A549 (cell line): Measurements from ENCODE around the gene APMAP.

Experiments
- CHD4 ChIP-seq: fragments of 200-600 bp; sonication (generic); IDR thresholded peaks from 2 replicates; pipeline ENCODE4 v1.6.1; 2016; ENCODE audit warnings: antibody characterized with exemption, mild to moderate bottlenecking, borderline replicate concordance
- CTCF ChIP-seq: fragments of >200 bp; sonication (Bioruptor Twin); formaldehyde crosslinking; IDR thresholded peaks from 3 replicates; pipeline ENCODE4 v1.5.1; 2016
- JUN ChIP-seq, 2 experiments: fragments of >200 bp; sonication (Bioruptor Twin); formaldehyde crosslinking; IDR thresholded peaks; 2 replicates in 1 of 2; 3 replicates in 1 of 2; pipeline ENCODE4 v1.6.1; 2016 to 2017
- JUNB ChIP-seq: fragments of >200 bp; sonication (Bioruptor Twin); formaldehyde crosslinking; IDR thresholded peaks from 2 replicates; pipeline ENCODE4 v1.6.1; 2016
- MAX ChIP-seq: IDR thresholded peaks from 2 replicates; pipeline ENCODE4 v1.6.1; 2012
- MYC ChIP-seq: IDR thresholded peaks from 2 replicates; pipeline ENCODE4 v1.6.1; 2012; ENCODE audit warnings: mild to moderate bottlenecking, inconsistent platforms, low read length, improper control_type of control experiment, borderline replicate concordance
- PBX3 ChIP-seq: IDR thresholded peaks from 2 replicates; pipeline ENCODE4 v1.6.1; 2012
- POLR2A ChIP-seq: IDR thresholded peaks from 2 replicates; pipeline ENCODE4 v1.6.1; 2012; ENCODE audit warnings: mild to moderate bottlenecking, low read length
- REST ChIP-seq: fragments of 200-600 bp; sonication (generic); IDR thresholded peaks from 2 replicates; pipeline ENCODE4 v1.6.1; 2016; ENCODE audit warnings: antibody characterized with exemption, mild to moderate bottlenecking, moderate library complexity
- TP53 ChIP-seq: fragments of 250-450 bp; sonication (Bioruptor Pico); IDR thresholded peaks from 2 replicates; pipeline ENCODE4 v1.5.0; 2021; ENCODE audit warnings: mild to moderate bottlenecking, moderate library complexity
- USF2 ChIP-seq: fragments of 450-650 bp; IDR thresholded peaks from 2 replicates; pipeline ENCODE4 v1.6.1; 2014; ENCODE audit warnings: antibody characterized with exemption
- ZC3H11A ChIP-seq: fragments of 450-650 bp; IDR thresholded peaks from 2 replicates; pipeline ENCODE4 v1.6.1; 2014; ENCODE audit warnings: antibody characterized with exemption, mild to moderate bottlenecking

- TF ChIP-seq POLR2A (no peak), CTCF (no peak), MYC (no peak), ZC3H11A (no peak), JUNB (no peak), USF2 (no peak), REST (no peak), JUN (IDR thresholded peaks at IDR 0.05) (no peak), TP53 (CRISPR knock-in tag) (no peak), CHD4 (no peak), MAX (no peak), PBX3 (no peak)
Observed at GRCh38 chr20:24960302-24960801, 32.2 kb downstream of the APMAP start.
